K562 (cell line): ENCODE results near the gene CCM2. TPM values are rescaled to one million over a fixed set of nuclear protein-coding genes. Genes with fewer than 3 reads are reported as not detected.
A peak's percentile ranks its signal among the peaks of the same experiment; 100 is the strongest.

Experiments
- ARHGAP35 ChIP-seq: fragments of 450-650 bp; IDR thresholded peaks from 2 replicates; pipeline ENCODE4 v1.6.1; 2018; ENCODE audit not compliant: partially characterized antibody
- ATF4 ChIP-seq: fragments of 450-650 bp; formaldehyde crosslinking; IDR thresholded peaks from 2 replicates; pipeline ENCODE4 v1.4.0; 2022; ENCODE audit warnings: mild to moderate bottlenecking, moderate library complexity
- BRF1 ChIP-seq: IDR thresholded peaks from 3 replicates; pipeline ENCODE4 v1.6.1; 2011; ENCODE audit warnings: borderline replicate concordance, mild to moderate bottlenecking; ENCODE audit not compliant: insufficient read length; ENCODE audit errors: extremely low read depth
- BRF2 ChIP-seq: IDR thresholded peaks from 3 replicates; pipeline ENCODE4 v1.6.1; 2011; ENCODE audit warnings: borderline replicate concordance, mild to moderate bottlenecking; ENCODE audit not compliant: insufficient read length, insufficient read depth
- CTBP1 ChIP-seq: fragments of 450-650 bp; IDR thresholded peaks from 2 replicates; pipeline ENCODE4 v1.6.1; 2016; ENCODE audit warnings: borderline replicate concordance
- FOXK2 ChIP-seq, 2 experiments: fragments of 450-650 bp; IDR thresholded peaks in 1 of 2; conservative IDR thresholded peaks in 1 of 2; 2 replicates each; pipeline ENCODE4 v1.6.1; 2016; ENCODE audit warnings: low read depth in 2 of 2, mild to moderate bottlenecking in 1 of 2
- GTF2B ChIP-seq: IDR thresholded peaks from 2 replicates; pipeline ENCODE4 v1.6.1; 2011; ENCODE audit not compliant: insufficient read length; ENCODE audit errors: extremely low read depth
- HCFC1 ChIP-seq: IDR thresholded peaks from 2 replicates; pipeline ENCODE4 v1.6.1; 2012; ENCODE audit warnings: low read depth, low read length, improper control_type of control experiment
- HIVEP1 ChIP-seq: fragments of 250-450 bp; sonication (Bioruptor Pico); IDR thresholded peaks from 2 replicates; pipeline ENCODE4 v1.4.0; 2020; ENCODE audit warnings: mild to moderate bottlenecking
- HNRNPH1 ChIP-seq: fragments of 200-400 bp; formaldehyde crosslinking; optimal IDR thresholded peaks from 2 replicates; pipeline ENCODE3; 2017; ENCODE audit warnings: low read depth, mild to moderate bottlenecking, low read length, moderate library complexity
- IFI16 ChIP-seq: fragments of 250-450 bp; sonication (Bioruptor Pico); IDR thresholded peaks from 2 replicates; pipeline ENCODE4 v2.1.2; 2022; ENCODE audit warnings: mild to moderate bottlenecking, inconsistent platforms
- KLF1 ChIP-seq: fragments of 450-650 bp; IDR thresholded peaks from 2 replicates; pipeline ENCODE4 v1.6.1; 2016; ENCODE audit warnings: missing genetic modification characterization, missing compliant biosample characterization
- NR2C1 ChIP-seq, 2 experiments: fragments of 450-650 bp; IDR thresholded peaks; 2 replicates each; pipeline ENCODE4 v1.6.1; 2017; ENCODE audit warnings: mild to moderate bottlenecking in 2 of 2, antibody characterized with exemption in 1 of 2, inconsistent platforms in 1 of 2, missing compliant biosample characterization in 1 of 2, missing genetic modification characterization in 1 of 2
- TAF15 ChIP-seq: fragments of 200-400 bp; formaldehyde crosslinking; IDR thresholded peaks from 2 replicates; pipeline ENCODE4 v1.6.1; 2017; ENCODE audit warnings: mild to moderate bottlenecking, low read depth, low read length, moderate library complexity
- XRCC3 ChIP-seq: fragments of 450-650 bp; IDR thresholded peaks from 2 replicates; pipeline ENCODE4 v1.6.1; 2017; ENCODE audit warnings: mild to moderate bottlenecking, moderate library complexity
- XRCC4 ChIP-seq: IDR thresholded peaks from one replicate; pipeline ENCODE4 v1.6.1; 2011; ENCODE audit not compliant: insufficient read depth, insufficient read length; ENCODE audit errors: extremely low read depth
- ZBTB34 ChIP-seq: fragments of 250-450 bp; sonication (Bioruptor Pico); IDR thresholded peaks from 2 replicates; pipeline ENCODE4 v1.8.0; 2021; ENCODE audit warnings: mild to moderate bottlenecking, moderate library complexity
- ZNF561 ChIP-seq: fragments of 450-650 bp; formaldehyde crosslinking; conservative IDR thresholded peaks from 2 replicates; pipeline ENCODE4 v1.4.0; 2020; ENCODE audit warnings: mild to moderate bottlenecking, moderate library complexity
- ZNF592 ChIP-seq: fragments of 450-650 bp; IDR thresholded peaks from 2 replicates; pipeline ENCODE4 v1.6.1; 2017; ENCODE audit warnings: antibody characterized with exemption, mild to moderate bottlenecking
- ZNF75A ChIP-seq: fragments of 450-650 bp; formaldehyde crosslinking; IDR thresholded peaks from 2 replicates; pipeline ENCODE4 v1.4.0; 2020; ENCODE audit warnings: mild to moderate bottlenecking
- polyA plus RNA-seq, 8 experiments: library from polyadenylated mRNA; depleted of rRNA in 4 of 8; stranded (reverse) in 5 of 8; unstranded in 3 of 8; fragments of >200 nt; fragmentation: Nextera tagmentation in 2 of 8; fragmentation: Illumina TruSeq in 1 of 8; extraction: Ambion mirVana in 2 of 8; extraction: Trizol in 1 of 8; gene quantifications; 2 replicates each; pipeline versions ENCODE4 v1.2.1 to v1.2.3, GENCODE V29; 2011 to 2014; ENCODE audit warnings: inconsistent platforms in 1 of 8, missing spikeins in 1 of 8
- total RNA-seq, 7 experiments: library from RNA; depleted of rRNA in 6 of 7; stranded (reverse); fragments of >200 nt in 6 of 7; fragmentation: Illumina TruSeq in 2 of 7; extraction: Trizol in 2 of 7; gene quantifications; 2 replicates each; pipeline versions ENCODE4 v1.2.1 to v1.2.3, GENCODE V29; 2011 to 2021; ENCODE audit warnings: low replicate concordance in 1 of 7

Gene CCM2
- total and polyA plus RNA-seq, 9 of the 15 experiments (the other 6 are each of a cell fraction or from before 2014, with no cell fraction given), result 0.41 to 38.6 (median 25.9) TPM

- TF ChIP-seq XRCC4 (no peak), BRF2 (no peak), FOXK2 (conservative IDR thresholded peaks at IDR 0.05 in 1 of 2, IDR thresholded peaks at IDR 0.05 in 1 of 2; ENCODE audit: low read depth in 2 of 2) (no peak), ATF4 (CRISPR knock-in tag) (no peak), XRCC3 (no peak), HCFC1 (no peak), IFI16 (no peak), ZNF561 (CRISPR knock-in tag) (no peak), ZBTB34 (CRISPR knock-in tag) (no peak), CTBP1 (peak; percentile 56; the same call in 1 of the 2 replicates), HIVEP1 (CRISPR knock-in tag) (no peak), HNRNPH1 (no peak), GTF2B (no peak), BRF1 (no peak), ZNF75A (CRISPR knock-in tag) (no peak), TAF15 (no peak), KLF1 (tag) (peak; percentile 62; the same call in 1 of the 2 replicates), ARHGAP35 (no peak), ZNF592 (0 out of 2 replicates have a peak, but pooled peaks have one; percentile 19), NR2C1 (IDR thresholded peaks at IDR 0.05) (no peak), NR2C1 (tag; IDR thresholded peaks at IDR 0.05) (no peak)
Observed at GRCh38 chr7:44987996-44988395, 12.0 kb upstream of the CCM2 start (continued).
